Right ventricle myocardium inferior (tissue), 1 donor: Measurements from ENCODE around the gene CHD9NB. TPM values are rescaled to one million over a fixed set of nuclear protein-coding genes. Genes with fewer than 3 reads are reported as not detected.
"Not testable (repeated sequence)": the region's sequence is repeated elsewhere in the genome, so short reads cannot be mapped to it uniquely, and the experiment has no call there.

Experiments
- ATAC-seq: fragments of 200-7000 bp; cut with Tn5 transposase; one replicate; pipeline ENCODE4 v1.9.1; 2020; ENCODE audit warnings: mild to moderate bottlenecking, moderate library complexity
- DNase-seq: peaks from one replicate; pipeline ENCODE4 v3.0.0; 2021; ENCODE audit errors: missing footprints
- intact Hi-C: fragments of 100-400 bp; cut with DNase I; formaldehyde crosslinking; loops from one replicate; pipeline ENCODE4 v1.11.0; 2022
- total RNA-seq: library from RNA; stranded (reverse); fragmentation: NEBNext Ultra II Directional; extraction: Animal tissue kit (Norgen Biotek cat#: 25700); gene quantifications from one replicate; pipeline ENCODE4 v1.2.1, GENCODE V29; 2021
- donor health status: DM: no; HTN: yes; CAD: no; lungs with severe emphysema.

The CHD9NB gene
- total RNA-seq, 1 donor from 2014 or later, result 1.4 TPM

GRCh38 chr16:53085369-53085843 lies 32.7 kb upstream of the CHD9NB start:
- ATAC-seq (peak; percentile 30), DNase-seq (no peak)
- intact Hi-C loops, result no loop called here

- peak; percentile 69 for ATAC-seq
- intact Hi-C loops, result no loop called here
- DNase-seq, result no peak
Observed at GRCh38 chr16:53084746-53085334, 32.1 kb upstream of the CHD9NB start.

GRCh38 chr16:53084141-53084541 lies 31.4 kb upstream of the CHD9NB start:
- intact Hi-C loops, result no loop called here
- DNase-seq (no peak), ATAC-seq (no peak)

DNA sequence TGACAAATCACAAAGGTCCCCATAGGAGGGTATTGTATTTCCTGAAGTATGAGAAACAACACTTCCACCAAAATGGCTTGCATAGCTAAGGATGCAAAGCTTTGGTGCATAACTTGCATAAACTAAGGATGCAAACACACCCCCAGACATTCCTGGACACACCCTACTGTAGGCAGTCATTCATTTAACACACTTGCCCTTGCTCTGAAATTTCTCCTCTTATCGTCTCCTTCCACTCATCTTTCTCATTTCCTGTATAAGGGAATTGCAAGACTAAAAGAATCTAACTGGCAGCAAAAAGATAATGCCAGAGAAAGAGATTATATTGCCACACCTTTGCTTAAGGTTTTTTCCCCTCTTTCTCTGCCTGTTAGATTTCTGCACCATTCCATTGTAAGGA lies 30.4 kb upstream of the CHD9NB start:
- DNase-seq (no peak), ATAC-seq (no peak)
- intact Hi-C loops, result no loop called here

- no peak for ATAC-seq
- no peak for DNase-seq
- intact Hi-C loops, result no loop called here
Observed at GRCh38 chr16:53082509-53082908, 29.8 kb upstream of the CHD9NB start.

DNA sequence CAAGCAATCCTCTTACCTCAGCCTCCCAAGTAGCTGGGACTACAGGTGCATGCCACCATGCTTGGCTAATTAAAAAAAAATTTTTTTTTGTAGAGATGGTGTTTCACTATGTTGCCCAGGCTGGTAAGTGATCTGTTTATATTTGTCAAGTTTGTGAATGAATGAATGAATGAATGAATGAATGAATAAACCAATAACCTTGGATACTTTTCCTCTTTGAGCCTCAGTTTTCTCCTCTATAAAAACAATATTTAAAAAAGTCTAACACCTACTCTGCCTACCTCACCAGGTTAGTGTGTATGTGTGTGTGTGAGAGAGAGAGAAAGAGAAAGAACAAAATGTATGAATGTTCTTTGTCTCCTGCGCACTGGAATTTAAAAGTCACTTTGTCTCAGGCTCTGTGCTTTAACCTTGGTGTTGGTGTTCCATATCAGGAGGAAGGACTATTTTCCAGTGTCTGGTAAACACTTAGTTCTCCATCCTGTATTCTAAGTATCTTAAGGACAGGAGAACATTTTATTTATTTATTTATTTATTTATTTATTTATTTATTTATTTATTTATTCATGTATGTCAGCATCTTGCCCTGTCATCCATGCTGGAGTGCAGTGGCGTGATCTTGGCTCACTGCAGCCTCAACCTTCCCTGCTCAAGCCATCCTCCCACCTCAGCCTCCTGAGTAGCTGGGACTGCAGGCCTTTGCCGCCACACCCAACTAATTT lies 29.1 kb upstream of the CHD9NB start:
- intact Hi-C loops, result no loop called here
- DNase-seq (no peak), ATAC-seq (no peak)

DNA sequence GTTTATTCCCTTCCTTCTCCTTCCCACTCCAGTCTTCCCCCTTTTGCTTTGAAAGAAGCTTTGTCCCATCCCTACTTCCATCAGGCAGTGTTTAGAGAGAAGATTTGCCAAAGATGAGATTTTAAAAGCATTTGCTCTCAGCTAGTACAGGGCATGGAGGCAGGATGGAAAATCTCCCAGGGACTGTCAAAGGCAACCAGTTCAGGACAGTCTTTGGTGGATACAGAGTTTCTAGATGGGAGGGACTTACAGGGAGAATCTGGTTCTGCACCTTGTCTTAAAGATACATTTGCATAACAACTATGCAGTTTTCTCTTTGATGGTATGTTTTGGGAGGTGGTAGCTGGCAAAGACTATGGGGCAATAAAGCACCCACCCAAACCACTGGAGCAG lies 28.3 kb upstream of the CHD9NB start:
- intact Hi-C loops, result no loop called here
- ATAC-seq (peak; percentile 15), DNase-seq (no peak)

GRCh38 chr16:53080345-53081031 lies 27.8 kb upstream of the CHD9NB start:
- peak; percentile 80 for ATAC-seq
- DNase-seq, result no peak
- intact Hi-C loops, result no loop called here

DNA sequence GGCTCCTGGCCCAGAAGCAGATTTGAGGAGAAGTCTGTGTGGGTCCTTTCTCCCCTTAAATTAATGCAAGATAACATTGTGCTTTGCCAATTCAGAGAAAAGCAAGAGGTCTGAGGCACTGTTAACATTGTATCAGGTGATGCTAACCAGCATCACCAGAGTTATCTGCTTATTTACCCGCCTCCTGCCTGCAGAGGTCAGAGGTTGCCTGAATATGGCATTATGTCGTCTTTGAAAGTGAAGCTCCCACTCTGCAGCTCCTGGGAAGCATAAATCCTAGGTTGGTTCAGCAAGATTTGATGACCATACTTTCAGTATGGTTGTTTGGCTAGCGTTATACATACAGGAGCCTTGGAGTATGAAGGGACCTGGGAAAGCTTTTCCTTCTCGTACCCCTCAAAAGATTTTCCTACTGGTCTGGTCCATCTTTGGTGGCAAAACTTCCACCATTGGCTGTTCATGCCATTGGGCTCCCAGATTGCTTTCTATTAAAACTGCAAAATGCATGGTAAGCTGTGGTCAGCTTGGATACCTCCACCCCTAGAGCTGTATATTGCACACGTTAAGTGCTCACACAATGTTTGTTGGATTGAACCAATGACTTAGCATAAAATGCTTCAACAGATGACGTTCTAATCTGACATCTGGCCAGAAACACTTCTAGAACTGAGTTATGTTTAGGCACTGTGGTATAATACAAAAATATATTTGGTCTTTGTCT lies 26.2 kb upstream of the CHD9NB start:
- intact Hi-C loops, result no loop called here
- DNase-seq (no peak), ATAC-seq (no peak)

DNA sequence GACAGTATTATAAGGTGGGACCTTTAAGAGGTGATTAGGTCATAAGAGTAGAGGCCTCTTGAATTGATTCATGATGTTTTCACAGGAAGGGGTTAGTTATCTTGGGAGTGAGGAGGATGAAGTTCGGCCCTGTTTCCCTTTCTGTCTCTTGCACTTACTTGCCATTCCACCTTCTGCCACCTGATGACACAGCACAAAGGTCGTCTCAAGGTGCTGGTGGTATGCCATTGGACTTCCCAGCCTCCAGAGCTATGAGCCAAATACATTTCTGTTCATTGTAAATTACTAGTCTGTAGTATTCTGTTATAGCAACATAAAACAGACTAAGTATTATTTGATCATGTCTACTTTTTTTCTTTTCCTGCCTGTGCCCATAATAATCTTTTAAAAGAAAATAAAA lies 25.6 kb upstream of the CHD9NB start:
- intact Hi-C loops, result no loop called here
- ATAC-seq (no peak), DNase-seq (no peak)

GRCh38 chr16:53075461-53075860 lies 22.8 kb upstream of the CHD9NB start:
- DNase-seq, intact Hi-C loops, ATAC-seq: not testable (repeated sequence)

DNA sequence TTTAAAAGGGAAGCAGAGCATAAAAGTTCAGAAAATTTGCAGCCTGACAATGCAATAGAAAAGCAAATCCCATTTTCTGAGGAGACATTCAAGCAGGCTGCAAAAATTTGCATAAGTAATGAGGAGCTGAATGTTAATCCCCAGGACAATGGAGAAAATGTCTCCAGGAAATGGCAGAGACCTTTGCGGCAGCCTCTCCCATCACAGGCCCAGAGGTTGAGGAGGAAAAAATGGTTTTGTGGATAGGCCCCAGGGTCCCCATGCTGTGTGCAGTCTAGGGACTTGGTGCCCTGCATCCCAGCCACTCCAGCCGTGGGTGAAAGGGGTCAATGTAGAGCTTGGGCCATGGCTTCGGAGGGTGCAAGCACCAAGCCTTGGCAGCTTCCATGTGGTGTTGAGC lies 21.6 kb upstream of the CHD9NB start:
- intact Hi-C loops, DNase-seq, ATAC-seq: not testable (repeated sequence)

GRCh38 chr16:53073022-53073421 lies 20.3 kb upstream of the CHD9NB start:
- intact Hi-C loops, result no loop called here
- DNase-seq, result no peak
- no peak for ATAC-seq

DNA sequence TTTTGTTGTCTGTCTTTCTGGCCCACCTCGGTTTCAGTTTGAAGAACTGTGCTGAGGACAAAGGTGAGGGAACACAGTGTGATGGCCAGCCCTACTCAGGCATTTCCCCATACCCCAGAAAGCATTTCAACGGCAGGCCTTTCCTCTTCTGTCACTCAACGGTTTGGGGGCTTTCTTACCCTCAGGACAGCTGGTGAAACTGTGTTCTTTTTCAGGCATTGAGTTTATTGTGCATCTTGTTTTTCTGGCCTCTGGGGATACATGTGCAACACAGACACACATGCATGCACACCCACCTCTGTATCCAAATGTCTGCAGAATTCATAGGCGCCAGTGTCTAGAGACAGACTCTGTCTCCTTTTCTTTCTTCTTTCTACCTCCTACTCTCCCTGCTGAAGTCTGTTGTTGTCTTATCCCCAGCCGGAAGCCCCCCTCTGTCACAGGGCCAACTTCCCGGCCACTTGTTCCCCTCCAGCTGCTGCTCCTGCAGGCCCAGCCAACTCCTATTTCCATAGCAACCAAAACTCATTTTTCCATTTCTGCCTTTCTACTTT lies 19.1 kb upstream of the CHD9NB start:
- DNase-seq, result peak; percentile 90
- intact Hi-C loops, result loop anchor here (1.0 kb wide), 1 partner anchor 19 kb away; no protein-coding TSS in a partner anchor
- peak; percentile 88 for ATAC-seq

- DNase-seq (no peak), ATAC-seq (no peak)
- intact Hi-C loops, result no loop called here
Observed at GRCh38 chr16:53069772-53070171, 17.1 kb upstream of the CHD9NB start.

DNA sequence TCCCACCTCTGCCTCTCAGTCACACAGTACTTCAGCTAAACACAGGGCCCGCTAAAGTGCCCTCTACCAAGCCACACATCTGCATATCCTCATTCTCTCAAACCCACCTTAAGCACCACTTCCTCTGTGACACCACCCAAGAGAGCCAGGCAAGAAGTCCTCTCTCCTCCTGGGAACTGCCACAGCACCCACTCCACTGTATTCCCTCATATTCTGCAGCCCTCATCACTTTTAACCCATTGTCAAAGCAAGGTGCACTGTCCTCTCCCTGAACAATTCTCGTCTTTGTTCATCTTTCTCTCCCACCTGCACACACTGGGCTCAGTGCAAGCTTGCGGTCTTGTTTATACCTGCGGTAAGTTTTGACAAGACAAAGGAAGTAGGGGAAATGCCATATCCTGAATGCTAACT lies 15.7 kb upstream of the CHD9NB start:
- no peak for DNase-seq
- ATAC-seq, result no peak
- intact Hi-C loops, result no loop called here

GRCh38 chr16:53067675-53068074 lies 15.0 kb upstream of the CHD9NB start:
- no peak for DNase-seq
- intact Hi-C loops, result no loop called here
- no peak for ATAC-seq

- DNase-seq (no peak), ATAC-seq (peak; percentile 70)
- intact Hi-C loops, result loop anchor here (2.0 kb wide), 1 partner anchor 29 kb away; no protein-coding TSS in a partner anchor
Observed at GRCh38 chr16:53065461-53066061, 12.9 kb upstream of the CHD9NB start.
